Measurements from ENCODE around the gene INCENP.
"Not testable (repeated sequence)": the region's sequence is repeated elsewhere in the genome, so short reads cannot be mapped to it uniquely, and the experiment has no call there.

INCENP gene

GRCh38 chr11:62197400-62197799, 73.6 kb downstream of the INCENP start:
- not testable (repeated sequence) for DNase-seq; H3K9me3 Mint-ChIP-seq; H3K36me3 Mint-ChIP-seq (ENCODE audit: low read depth); H3K27ac Mint-ChIP-seq; H3K4me1 Mint-ChIP-seq (ENCODE audit: low read depth); H3K4me3 Mint-ChIP-seq
- H3K27me3 Mint-ChIP-seq, result peaks cover 49% of the 10 kb centered on the region

- Mint-ChIP-seq H3K36me3 (ENCODE audit: low read depth) (no peaks in the 10 kb centered on the region), H3K27ac (no peak overlapping the region), H3K9me3 (no peaks in the 10 kb centered on the region), H3K27me3 (peaks cover 25% of the 10 kb centered on the region), H3K4me3 (no peak overlapping the region), H3K4me1 (ENCODE audit: low read depth) (no peaks in the 10 kb centered on the region)
- DNase-seq, result no peak
Measured at GRCh38 chr11:62201376-62201775, 77.6 kb downstream of the INCENP start.
